Testis (tissue), 3 donors: ENCODE measurements around the gene SBF1. TPM values are rescaled to one million over a fixed set of nuclear protein-coding genes. Genes with fewer than 3 reads are reported as not detected.

Experiments
- DNase-seq: peaks from one replicate; pipeline ENCODE4 v3.0.0-alpha.2; 2019
- H3K27ac ChIP-seq, 2 donors: fragments of 200-600 bp; sonication (generic); one replicate each; pipeline ENCODE4 v1.5.1; 2019
- H3K27me3 ChIP-seq: fragments of 200-600 bp; sonication (generic); one replicate; pipeline ENCODE4 v1.5.1; 2019
- H3K36me3 ChIP-seq: fragments of 200-600 bp; sonication (generic); one replicate; pipeline ENCODE4 v1.5.1; 2017; ENCODE audit warnings: low read depth; ENCODE audit errors: missing control alignments
- H3K4me1 ChIP-seq: fragments of 200-600 bp; sonication (generic); one replicate; pipeline ENCODE4 v1.5.1; 2019
- H3K4me3 ChIP-seq, 2 donors: fragments of 200-600 bp; sonication (generic); one replicate each; pipeline ENCODE4 v1.5.1; 2017 to 2019
- H3K9me3 ChIP-seq: fragments of 200-600 bp; sonication (generic); one replicate; pipeline ENCODE4 v1.5.1; 2017
- POLR2A ChIP-seq: fragments of 450-650 bp; IDR thresholded peaks from one replicate; pipeline ENCODE4 v1.6.1; 2017; ENCODE audit warnings: antibody characterized with exemption, mild to moderate bottlenecking, moderate library complexity
- WGBS, 2 donors: methylation state at CpG; one replicate each; pipeline ENCODE4 v1.1.5; 2018; 5-methylcytosine and 5-hydroxymethylcytosine counted together
- intact Hi-C: fragments of 100-400 bp; cut with DNase I; formaldehyde crosslinking; loops from one replicate; pipeline ENCODE4 v1.15.1; 2023; ENCODE audit warnings: low total_unique reads
- polyA plus RNA-seq: library from polyadenylated mRNA; stranded (reverse); fragments of 350-450 nt; fragmentation: Illumina TruSeq; extraction: RNeasy Lipid Tissue Mini Kit (QIAGEN cat#74804); gene quantifications from one replicate; pipeline ENCODE4 v1.2.3, GENCODE V29; 2014; ENCODE audit warnings: low read depth, low replicate concordance; ENCODE audit not compliant: insufficient read depth
- total RNA-seq, 2 donors: library from RNA; depleted of rRNA; stranded (reverse); fragments of >200 nt; gene quantifications; one replicate each; pipeline ENCODE4 v1.2.3, GENCODE V29; 2016
- TF ChIP-seq, protein P1 (sequence below), 3 experiments: fragments of 450-650 bp in 2 of 3; fragments of 200-600 bp in 1 of 3; sonication (generic) in 1 of 3; IDR thresholded peaks; one replicate each; pipeline ENCODE4 v1.5.1; 2016 to 2019; ENCODE audit warnings: antibody characterized with exemption in 3 of 3, mild to moderate bottlenecking in 2 of 3, moderate library complexity in 1 of 3

The SBF1 gene
- total and polyA plus RNA-seq, 3 donors from 2014 or later, result 201 to 239 (median 208) TPM

DNA sequence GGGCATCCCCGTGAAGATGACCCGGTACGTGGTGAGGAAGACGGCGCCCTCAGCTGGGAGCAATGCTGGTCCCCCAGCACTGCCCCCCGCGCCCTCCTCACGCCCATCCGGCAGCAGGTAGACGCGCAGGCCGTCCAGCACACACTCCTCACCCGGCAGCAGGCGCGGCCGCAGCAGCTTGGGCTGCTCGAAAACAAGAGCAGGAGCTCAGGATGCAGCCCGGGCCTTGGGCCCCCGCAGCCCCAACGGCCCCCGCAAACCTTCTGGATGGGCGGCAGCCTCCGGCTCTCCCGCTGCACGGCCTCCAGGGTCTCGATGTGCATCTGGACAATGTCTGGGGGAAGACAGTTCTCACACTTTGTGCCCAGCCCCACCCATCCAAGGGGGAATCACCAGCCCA lies 13.3 kb downstream of the SBF1 start:
- Histone ChIP-seq H3K9me3 (no peaks in the 10 kb centered on the region), H3K4me1 (no peaks in the 10 kb centered on the region), H3K27ac (no peak overlapping the region), H3K27me3 (no peaks in the 10 kb centered on the region), H3K36me3 (no peaks in the 10 kb centered on the region), H3K4me3 (no peak overlapping the region)
- intact Hi-C loops, result no loop called here
- no peak for DNase-seq
- TF ChIP-seq, protein P1, sequence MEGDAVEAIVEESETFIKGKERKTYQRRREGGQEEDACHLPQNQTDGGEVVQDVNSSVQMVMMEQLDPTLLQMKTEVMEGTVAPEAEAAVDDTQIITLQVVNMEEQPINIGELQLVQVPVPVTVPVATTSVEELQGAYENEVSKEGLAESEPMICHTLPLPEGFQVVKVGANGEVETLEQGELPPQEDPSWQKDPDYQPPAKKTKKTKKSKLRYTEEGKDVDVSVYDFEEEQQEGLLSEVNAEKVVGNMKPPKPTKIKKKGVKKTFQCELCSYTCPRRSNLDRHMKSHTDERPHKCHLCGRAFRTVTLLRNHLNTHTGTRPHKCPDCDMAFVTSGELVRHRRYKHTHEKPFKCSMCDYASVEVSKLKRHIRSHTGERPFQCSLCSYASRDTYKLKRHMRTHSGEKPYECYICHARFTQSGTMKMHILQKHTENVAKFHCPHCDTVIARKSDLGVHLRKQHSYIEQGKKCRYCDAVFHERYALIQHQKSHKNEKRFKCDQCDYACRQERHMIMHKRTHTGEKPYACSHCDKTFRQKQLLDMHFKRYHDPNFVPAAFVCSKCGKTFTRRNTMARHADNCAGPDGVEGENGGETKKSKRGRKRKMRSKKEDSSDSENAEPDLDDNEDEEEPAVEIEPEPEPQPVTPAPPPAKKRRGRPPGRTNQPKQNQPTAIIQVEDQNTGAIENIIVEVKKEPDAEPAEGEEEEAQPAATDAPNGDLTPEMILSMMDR (IDR thresholded peaks at IDR 0.05), result no peak
- no peak for TF ChIP-seq POLR2A
- 88 to 96% methylated on average over 9 to 26 of the region's 26 CpGs for WGBS, 2 donors

DNA sequence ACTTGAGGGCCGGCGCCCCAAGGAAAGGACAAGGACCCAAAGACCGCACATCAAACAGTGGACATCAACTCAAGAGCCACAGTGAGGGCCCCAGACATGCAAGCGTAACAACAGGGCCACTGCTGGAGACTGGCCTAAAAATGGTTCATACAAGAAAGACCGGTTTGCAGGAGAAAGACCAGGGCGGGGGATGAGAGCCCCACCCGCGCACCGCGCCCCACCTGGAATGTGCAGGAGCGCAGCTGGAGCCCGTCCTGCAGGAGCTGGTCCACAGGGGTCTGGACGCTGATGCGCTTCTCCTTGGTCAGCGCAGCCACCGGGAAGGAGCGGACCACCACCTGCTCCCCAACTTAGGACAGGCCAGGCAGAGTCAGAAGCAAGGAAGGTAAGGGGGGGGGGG lies 13.9 kb downstream of the SBF1 start:
- WGBS, 2 donors, result 96% methylated on average over 13 to 17 of the region's 17 CpGs
- Histone ChIP-seq H3K36me3 (no peaks in the 10 kb centered on the region), H3K27me3 (no peaks in the 10 kb centered on the region), H3K4me1 (no peaks in the 10 kb centered on the region), H3K9me3 (no peaks in the 10 kb centered on the region), H3K27ac (no peak overlapping the region), H3K4me3 (no peak overlapping the region)
- TF ChIP-seq POLR2A, result no peak
- TF ChIP-seq, protein P1 (IDR thresholded peaks at IDR 0.05), result no peak
- intact Hi-C loops, result no loop called here
- DNase-seq, result no peak

DNA sequence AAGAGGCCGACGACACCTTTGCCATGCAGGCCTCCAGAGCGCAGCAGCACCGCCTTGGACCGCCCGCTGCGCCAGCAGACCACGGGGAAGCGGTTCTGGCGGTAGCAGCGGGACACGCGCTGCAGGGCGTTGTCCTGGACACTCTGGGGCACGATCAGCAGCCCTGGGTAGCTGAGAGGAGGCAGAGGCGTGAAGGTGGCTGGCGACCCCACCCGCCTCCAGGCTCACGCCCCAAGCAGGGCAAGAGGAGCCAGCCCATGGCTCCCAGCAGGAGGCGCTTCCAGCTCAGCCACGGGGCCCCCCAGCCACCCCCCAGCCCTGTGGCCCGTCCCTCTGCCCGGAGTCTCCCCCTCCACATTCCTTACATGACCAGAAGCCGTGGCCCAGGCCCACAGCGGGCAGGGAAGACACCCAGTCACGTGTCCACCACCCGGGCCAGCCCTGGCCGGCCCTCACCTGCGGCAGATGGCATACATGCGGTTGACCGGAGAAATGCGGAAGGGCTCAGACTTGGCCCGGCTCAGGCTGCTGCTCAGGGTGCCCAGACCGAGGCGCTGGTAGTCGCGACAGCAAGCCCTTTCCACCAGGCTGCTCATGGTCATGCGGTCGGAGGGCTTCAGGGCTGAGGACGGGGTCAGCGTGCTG lies 15.2 kb downstream of the SBF1 start:
- intact Hi-C loops, result no loop called here
- Histone ChIP-seq H3K27ac (no peak overlapping the region), H3K27me3 (no peaks in the 10 kb centered on the region), H3K4me3 (no peak overlapping the region), H3K9me3 (no peaks in the 10 kb centered on the region), H3K36me3 (no peaks in the 10 kb centered on the region), H3K4me1 (no peaks in the 10 kb centered on the region)
- no peak for DNase-seq
- WGBS, 2 donors, result 90 to 94% methylated on average over 21 to 41 of the region's 41 CpGs
- TF ChIP-seq, protein P1 (IDR thresholded peaks at IDR 0.05), result no peak
- no peak for TF ChIP-seq POLR2A

DNA sequence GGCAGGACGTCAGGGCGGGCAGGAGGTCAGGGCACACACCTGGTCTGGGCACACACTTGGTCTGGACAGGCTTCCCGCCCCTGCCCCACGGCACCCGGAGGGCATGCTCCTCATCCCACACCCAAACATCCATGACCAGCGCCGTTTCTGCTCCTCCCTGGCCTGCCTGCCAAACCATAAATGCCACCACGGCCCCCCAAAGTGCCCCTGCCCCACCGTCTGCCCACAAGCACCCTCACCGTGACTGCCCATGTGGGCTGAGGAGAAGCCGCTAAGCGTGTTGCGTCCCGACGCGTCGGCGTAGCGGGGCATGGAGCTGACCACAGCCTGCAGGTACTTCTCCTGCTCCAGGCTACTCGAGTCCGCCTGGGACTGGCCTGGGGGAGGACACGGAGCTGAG lies 15.8 kb downstream of the SBF1 start:
- no peaks in the 10 kb centered on the region for H3K36me3 ChIP-seq
- DNase-seq, result no peak
- intact Hi-C loops, result no loop called here
- TF ChIP-seq, protein P1 (IDR thresholded peaks at IDR 0.05), result no peak
- no peak for TF ChIP-seq POLR2A
- WGBS, 2 donors, result 90 to 91% methylated on average over 20 to 22 of the region's 22 CpGs
- no peak overlapping the region for H3K4me3 ChIP-seq
- H3K27me3 ChIP-seq, result no peaks in the 10 kb centered on the region
- no peak overlapping the region for H3K27ac ChIP-seq
- H3K4me1 ChIP-seq, result no peaks in the 10 kb centered on the region
- H3K9me3 ChIP-seq, result no peaks in the 10 kb centered on the region
